Measurements from ENCODE around the gene KHDC4.

GRCh38 chr1:155933591-155934096, 569 bp downstream of the KHDC4 start:
- TF ChIP-seq CTCF (tag by site-specific recombination; IDR thresholded peaks at IDR 0.05) (no peak), REPIN1 (tag by site-specific recombination; IDR thresholded peaks at IDR 0.05; ENCODE audit: low read depth) (no peak), BCL6B (tag by site-specific recombination; IDR thresholded peaks at IDR 0.05) (no peak)

Data from HEK293 (cell line).